ENCODE data around the gene RNASE8. TPM values are rescaled to one million over a fixed set of nuclear protein-coding genes. Genes with fewer than 3 reads are reported as not detected.

Gene RNASE8
- total RNA-seq, 1 donor from 2014 or later = not detected

- no peak for TF ChIP-seq CTCF (IDR thresholded peaks at IDR 0.05)
- peaks cover 35% of the 10 kb centered on the region for H3K4me1 Mint-ChIP-seq (ENCODE audit: unreplicated experiment)
- peak overlapping the region; percentile 96 for H3K27ac Mint-ChIP-seq (ENCODE audit: unreplicated experiment)
- no peaks in the 10 kb centered on the region for H3K9me3 Mint-ChIP-seq (ENCODE audit: unreplicated experiment)
- peak overlapping the region; percentile 88 for H3K4me3 Mint-ChIP-seq (ENCODE audit: unreplicated experiment)
- H3K27me3 Mint-ChIP-seq (ENCODE audit: unreplicated experiment) = no peaks in the 10 kb centered on the region
- DNase-seq (ENCODE audit: extremely low spot score, unreplicated experiment) = no peak
- H3K36me3 Mint-ChIP-seq (ENCODE audit: unreplicated experiment) = peaks cover 8% of the 10 kb centered on the region
Observed at GRCh38 chr14:21069388-21070082, 11.9 kb downstream of the RNASE8 start.

- no peak for DNase-seq (ENCODE audit: extremely low spot score, unreplicated experiment)
- Mint-ChIP-seq H3K27ac (ENCODE audit: unreplicated experiment) (peak within 1 kb of the TSS; percentile 99), H3K4me3 (ENCODE audit: unreplicated experiment) (peak within 1 kb of the TSS; percentile 91), H3K36me3 (ENCODE audit: unreplicated experiment) (peaks cover 10% of the 10 kb centered on the region), H3K27me3 (ENCODE audit: unreplicated experiment) (no peaks in the 10 kb centered on the region), H3K4me1 (ENCODE audit: unreplicated experiment) (peaks cover 35% of the 10 kb centered on the region), H3K9me3 (ENCODE audit: unreplicated experiment) (no peaks in the 10 kb centered on the region)
- no peak for TF ChIP-seq CTCF (IDR thresholded peaks at IDR 0.05)
Observed at GRCh38 chr14:21070083-21070609, 12.5 kb downstream of the RNASE8 start, which contains the start of gene ARHGEF40. Gene ARHGEF40, plus strand, starts transcription at chr14:21070304. Its CDS starts 93 bp downstream, at chr14:21070397.

GRCh38 chr14:21070610-21071224, 13.1 kb downstream of the RNASE8 start:
- no peaks in the 10 kb centered on the region for H3K9me3 Mint-ChIP-seq (ENCODE audit: unreplicated experiment)
- peaks cover 36% of the 10 kb centered on the region for H3K4me1 Mint-ChIP-seq (ENCODE audit: unreplicated experiment)
- peaks cover 12% of the 10 kb centered on the region for H3K36me3 Mint-ChIP-seq (ENCODE audit: unreplicated experiment)
- H3K27ac Mint-ChIP-seq (ENCODE audit: unreplicated experiment) = peak overlapping the region; percentile 99
- no peak for TF ChIP-seq CTCF (IDR thresholded peaks at IDR 0.05)
- H3K27me3 Mint-ChIP-seq (ENCODE audit: unreplicated experiment) = no peaks in the 10 kb centered on the region
- peak overlapping the region; percentile 91 for H3K4me3 Mint-ChIP-seq (ENCODE audit: unreplicated experiment)
- no peak for DNase-seq (ENCODE audit: extremely low spot score, unreplicated experiment)

- peak; percentile 97 for DNase-seq (ENCODE audit: extremely low spot score, unreplicated experiment)
- Mint-ChIP-seq H3K4me3 (ENCODE audit: unreplicated experiment) (peak overlapping the region; percentile 91), H3K27ac (ENCODE audit: unreplicated experiment) (peak overlapping the region; percentile 99), H3K36me3 (ENCODE audit: unreplicated experiment) (peaks cover 19% of the 10 kb centered on the region), H3K4me1 (ENCODE audit: unreplicated experiment) (peaks cover 39% of the 10 kb centered on the region), H3K27me3 (ENCODE audit: unreplicated experiment) (no peaks in the 10 kb centered on the region), H3K9me3 (ENCODE audit: unreplicated experiment) (no peaks in the 10 kb centered on the region)
- TF ChIP-seq CTCF (IDR thresholded peaks at IDR 0.05) = no peak
Observed at GRCh38 chr14:21071225-21072030, 13.8 kb downstream of the RNASE8 start.

Data from osteocyte (in vitro differentiated cells).